Measurements from ENCODE around the gene EIF2AK3. TPM values are rescaled to one million over a fixed set of nuclear protein-coding genes. Genes with fewer than 3 reads are reported as not detected.

Gene EIF2AK3
- total and polyA plus RNA-seq, 12 donors = 4.6 to 21.5 (median 9.9) TPM

DNA sequence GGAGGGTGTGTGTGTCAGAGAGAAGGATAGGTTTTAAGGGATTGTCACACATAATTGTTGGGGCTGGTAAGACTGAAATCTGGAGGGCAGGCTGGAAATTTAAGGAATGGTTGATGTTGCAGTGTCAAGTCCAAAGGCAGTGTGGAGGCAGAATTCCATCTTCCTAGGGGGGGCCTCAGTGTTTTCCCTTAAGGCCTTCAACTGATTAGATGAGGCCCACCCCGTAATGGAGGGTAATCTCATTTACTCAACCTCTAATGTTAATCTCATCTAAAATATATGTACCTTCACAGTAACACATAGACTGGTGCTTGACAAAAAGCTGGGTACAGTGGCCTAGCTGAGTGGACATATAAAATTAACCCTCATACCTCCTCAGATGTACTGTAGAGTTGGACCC, 33.4 kb upstream of the EIF2AK3 start:
- WGBS, 2 donors = 97 to 100% methylated on average over 1 of the region's 1 CpG
- ATAC-seq (no peak), DNase-seq (no peak)
- Histone ChIP-seq H3K27ac (peak overlapping the region in 1 of 10 donors; percentile 82), H3K36me3 (no peaks in the 10 kb centered on the region), H3K27me3 (no peaks in the 10 kb centered on the region), H3K4me1 (peaks cover 8 to 33% (median 20%) of the 10 kb centered on the region in 9 donors), H3K9me3 (no peaks in the 10 kb centered on the region), H3K4me3 (no peak overlapping the region)
- TF ChIP-seq, protein P1, sequence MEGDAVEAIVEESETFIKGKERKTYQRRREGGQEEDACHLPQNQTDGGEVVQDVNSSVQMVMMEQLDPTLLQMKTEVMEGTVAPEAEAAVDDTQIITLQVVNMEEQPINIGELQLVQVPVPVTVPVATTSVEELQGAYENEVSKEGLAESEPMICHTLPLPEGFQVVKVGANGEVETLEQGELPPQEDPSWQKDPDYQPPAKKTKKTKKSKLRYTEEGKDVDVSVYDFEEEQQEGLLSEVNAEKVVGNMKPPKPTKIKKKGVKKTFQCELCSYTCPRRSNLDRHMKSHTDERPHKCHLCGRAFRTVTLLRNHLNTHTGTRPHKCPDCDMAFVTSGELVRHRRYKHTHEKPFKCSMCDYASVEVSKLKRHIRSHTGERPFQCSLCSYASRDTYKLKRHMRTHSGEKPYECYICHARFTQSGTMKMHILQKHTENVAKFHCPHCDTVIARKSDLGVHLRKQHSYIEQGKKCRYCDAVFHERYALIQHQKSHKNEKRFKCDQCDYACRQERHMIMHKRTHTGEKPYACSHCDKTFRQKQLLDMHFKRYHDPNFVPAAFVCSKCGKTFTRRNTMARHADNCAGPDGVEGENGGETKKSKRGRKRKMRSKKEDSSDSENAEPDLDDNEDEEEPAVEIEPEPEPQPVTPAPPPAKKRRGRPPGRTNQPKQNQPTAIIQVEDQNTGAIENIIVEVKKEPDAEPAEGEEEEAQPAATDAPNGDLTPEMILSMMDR (IDR thresholded peaks at IDR 0.05) = no peak
- intact Hi-C loops (cut with DNase I) = no loop called here

DNA sequence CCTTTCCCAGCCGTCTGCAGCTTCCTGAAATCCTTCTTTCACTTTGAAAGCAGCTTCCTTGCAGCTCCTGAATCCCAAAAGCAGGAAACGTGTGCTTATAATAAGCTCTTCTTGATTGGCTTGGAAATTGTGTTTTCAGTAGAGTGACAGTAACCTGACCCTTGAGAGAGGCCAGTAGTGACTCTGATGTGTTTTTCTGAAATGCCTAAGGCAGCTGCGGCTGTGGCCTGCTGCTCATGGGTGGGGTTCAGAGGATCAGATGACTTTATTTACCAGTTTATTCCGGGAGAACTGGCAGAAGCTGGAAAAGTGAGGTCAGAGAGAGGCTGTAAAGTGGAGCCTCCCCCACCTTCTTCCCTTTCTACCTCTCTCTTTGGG, 32.3 kb upstream of the EIF2AK3 start:
- DNase-seq (peak in 1 of 2 donors; percentile 54), ATAC-seq (peak; percentile 72 to 95 (median 90))
- Histone ChIP-seq H3K4me1 (peaks cover 8 to 33% (median 20%) of the 10 kb centered on the region in 9 donors), H3K9me3 (no peaks in the 10 kb centered on the region), H3K36me3 (no peaks in the 10 kb centered on the region), H3K27ac (peak overlapping the region; percentile 34 to 91 (median 78)), H3K4me3 (peak overlapping the region in 6 of 10 donors; percentile 10 to 36 (median 24)), H3K27me3 (no peaks in the 10 kb centered on the region)
- intact Hi-C loops (cut with DNase I) = loop anchor here in 1 of 10 donors (2.0 kb wide), 1 partner anchor 31 kb away; no protein-coding TSS in a partner anchor
- WGBS, 2 donors = 20 to 39% methylated on average over 4 of the region's 4 CpGs
- TF ChIP-seq, protein P1 (IDR thresholded peaks at IDR 0.05) = no peak

DNA sequence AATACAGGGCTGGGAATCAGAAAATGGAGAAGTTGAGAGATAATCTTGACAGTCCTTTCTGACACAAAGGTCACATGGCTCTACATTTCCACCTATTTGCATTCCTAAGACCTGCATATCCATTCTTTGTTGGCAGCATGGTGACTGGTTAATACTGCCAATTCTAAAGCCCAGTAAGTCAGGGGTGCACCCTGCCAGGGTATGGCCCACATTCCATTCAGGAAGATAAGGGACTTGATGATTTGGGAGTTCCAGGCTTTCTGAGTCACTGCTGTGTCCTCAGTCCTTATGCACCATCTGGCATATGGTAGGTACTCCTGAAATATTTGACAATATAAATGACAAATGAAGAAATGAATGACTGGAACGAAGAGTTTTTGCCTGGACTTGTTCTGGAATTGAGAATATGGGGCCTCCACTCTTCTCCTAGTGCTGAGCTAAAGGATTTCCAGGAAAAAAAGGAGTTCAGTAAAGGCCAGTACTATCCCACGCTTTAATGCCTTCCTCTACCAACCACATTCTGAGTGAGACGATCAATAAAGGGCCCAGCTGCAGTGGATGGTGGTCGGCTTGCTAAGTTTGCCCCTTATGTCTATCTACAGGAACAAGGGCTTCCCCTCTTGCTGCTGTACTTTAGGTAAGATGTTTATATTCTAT, 31.7 kb upstream of the EIF2AK3 start:
- Histone ChIP-seq H3K4me3 (peak overlapping the region in 6 of 10 donors; percentile 10 to 36 (median 24)), H3K4me1 (peaks cover 8 to 33% (median 20%) of the 10 kb centered on the region in 9 donors), H3K9me3 (no peaks in the 10 kb centered on the region), H3K36me3 (no peaks in the 10 kb centered on the region), H3K27me3 (no peaks in the 10 kb centered on the region), H3K27ac (peak overlapping the region; percentile 34 to 91 (median 78))
- TF ChIP-seq, protein P1 (IDR thresholded peaks at IDR 0.05) = no peak
- 55 to 68% methylated on average over 4 of the region's 4 CpGs for WGBS, 2 donors
- ATAC-seq (peak; percentile 10 to 90 (median 72)), DNase-seq (no peak)
- intact Hi-C loops (cut with DNase I) = loop anchor here in 1 of 10 donors (2.0 kb wide), 1 partner anchor 30 kb away; no protein-coding TSS in a partner anchor

DNA sequence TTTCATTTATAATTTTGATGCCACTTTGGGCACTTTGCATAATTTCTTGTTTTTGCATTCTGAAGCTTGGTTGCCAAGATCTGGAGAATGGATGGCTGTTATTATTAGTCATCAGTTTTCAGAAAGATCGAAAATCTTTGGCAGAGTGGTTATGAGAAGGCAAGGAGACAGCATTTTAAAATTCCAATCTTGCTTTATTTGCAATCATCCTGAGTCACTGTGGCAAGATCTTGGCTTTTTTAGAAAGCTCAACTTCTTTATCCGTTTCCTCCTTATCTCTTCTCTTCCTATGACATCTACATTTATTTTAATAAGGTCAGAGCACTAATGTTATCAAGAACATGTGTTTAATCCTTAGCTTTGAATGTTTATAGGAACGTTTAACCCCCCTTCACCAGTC, 31.1 kb upstream of the EIF2AK3 start:
- no peaks in the 10 kb centered on the region for H3K36me3 ChIP-seq
- ATAC-seq (peak in 2 of 8 donors; percentile 4 to 5), DNase-seq (no peak)
- intact Hi-C loops (cut with DNase I) = loop anchor here in 1 of 10 donors (2.0 kb wide), 1 partner anchor 30 kb away; no protein-coding TSS in a partner anchor
- H3K4me1 ChIP-seq = peaks cover 8 to 33% (median 20%) of the 10 kb centered on the region in 9 donors
- TF ChIP-seq, protein P1 (IDR thresholded peaks at IDR 0.05) = no peak
- peak overlapping the region; percentile 34 to 91 (median 78) for H3K27ac ChIP-seq
- H3K4me3 ChIP-seq = no peak overlapping the region
- WGBS, 2 donors = 30% methylated on average over 3 of the region's 3 CpGs
- no peaks in the 10 kb centered on the region for H3K9me3 ChIP-seq
- H3K27me3 ChIP-seq = no peaks in the 10 kb centered on the region

Data from heart right ventricle (tissue), 16 donors.